CD4-positive, alpha-beta T cell (primary cell): Measurements from ENCODE around the gene SART3. TPM values are rescaled to one million over a fixed set of nuclear protein-coding genes. Genes with fewer than 3 reads are reported as not detected.

Experiments
- ATAC-seq: fragments of 200-7000 bp; cut with Tn5 transposase; one replicate; pipeline ENCODE4 v1.10.0; 2022; ENCODE audit warnings: mild to moderate bottlenecking; ENCODE audit not compliant: poor library complexity
- CTCF ChIA-PET: fragments of 350-600 bp; sonication (Branson Sonifier 250); formaldehyde crosslinking; loops from one replicate; lab custom pipeline; 2021; ENCODE audit warnings: antibody characterized with exemption, inconsistent platforms; lab: Charles Lee
- POLR2A ChIA-PET: fragments of 350-600 bp; sonication (Branson Sonifier 250); formaldehyde crosslinking; loops from one replicate; lab custom pipeline; 2021; ENCODE audit warnings: antibody characterized with exemption, inconsistent platforms; lab: Charles Lee
- DNase-seq, 14 experiments: peaks; one replicate each; pipeline ENCODE4 v3.0.0-alpha.2; 2013 to 2020; ENCODE audit warnings: mixed read lengths in 2 of 14
- H3K27ac ChIP-seq, 2 donors: one replicate each; pipeline versions ENCODE4 v1.5.1 to v1.7.0; 2013; ENCODE audit warnings: low read length in 2 of 2, low read depth in 1 of 2, mild to moderate bottlenecking in 1 of 2
- H3K27me3 ChIP-seq, 2 experiments: 1 replicate in 1 of 2; 2 replicates in 1 of 2; pipeline versions ENCODE4 v1.6.1 to v1.7.0; 2013; ENCODE audit warnings: low read length in 2 of 2, control low read depth in 1 of 2, mild to moderate bottlenecking in 1 of 2, moderate library complexity in 1 of 2; ENCODE audit not compliant: insufficient read depth in 2 of 2, control insufficient read depth in 1 of 2
- H3K36me3 ChIP-seq: one replicate; pipeline ENCODE4 v1.6.1; 2013; ENCODE audit warnings: low read length, control low read depth; ENCODE audit not compliant: insufficient read depth
- H3K4me1 ChIP-seq: one replicate; pipeline ENCODE4 v1.6.1; 2013; ENCODE audit warnings: low read length, control low read depth; ENCODE audit not compliant: insufficient read depth
- H3K4me3 ChIP-seq: one replicate; pipeline ENCODE4 v1.5.1; 2013; ENCODE audit warnings: mild to moderate bottlenecking, low read length, moderate library complexity
- H3K9me3 ChIP-seq, 2 experiments: 1 replicate in 1 of 2; 2 replicates in 1 of 2; pipeline versions ENCODE4 v1.6.1 to v1.7.0; 2013; ENCODE audit warnings: low read length in 2 of 2, mild to moderate bottlenecking in 2 of 2, control low read depth in 1 of 2, moderate library complexity in 1 of 2; ENCODE audit not compliant: control insufficient read depth in 1 of 2, insufficient read depth in 1 of 2
- H3K27ac Mint-ChIP-seq: one replicate; pipeline ENCODE4 v1.8.0; 2020; ENCODE audit warnings: mixed read lengths
- H3K27me3 Mint-ChIP-seq: one replicate; pipeline ENCODE4 v1.8.0; 2021; ENCODE audit warnings: mixed read lengths
- H3K36me3 Mint-ChIP-seq: one replicate; pipeline ENCODE4 v1.8.0; 2021; ENCODE audit warnings: low read depth, mixed read lengths
- H3K4me1 Mint-ChIP-seq: one replicate; pipeline ENCODE4 v1.8.0; 2021; ENCODE audit warnings: low read depth, mixed read lengths
- H3K4me3 Mint-ChIP-seq: one replicate; pipeline ENCODE4 v1.8.0; 2020; ENCODE audit warnings: mild to moderate bottlenecking, mixed read lengths
- H3K9me3 Mint-ChIP-seq: one replicate; pipeline ENCODE4 v1.8.0; 2020; ENCODE audit warnings: mixed read lengths
- CTCF ChIP-seq: fragments of 200-600 bp; IDR thresholded peaks from one replicate; pipeline ENCODE4 v1.8.0; 2022; ENCODE audit warnings: antibody characterized with exemption, mild to moderate bottlenecking
- intact Hi-C, 2 experiments: fragments of 100-400 bp; cut with DNase I in 1 of 2; cut with micrococcal nuclease in 1 of 2; formaldehyde crosslinking; loops; one replicate each; pipeline versions ENCODE4 v1.15.1 to v1.9.0; 2023 to 2025; cut with DNase I, micrococcal nuclease
- total RNA-seq, 174 experiments: library from RNA in 2 of 174; stranded (reverse) in 2 of 174; gene quantifications; one replicate each; pipeline ENCODE4 v1.2.3 and lab custom pipeline; 2021 to 2026

SART3 gene
- total RNA-seq, 2 experiments from 2014 or later = 95.1 to 104 TPM

GRCh38 chr12:108568338-108569154, 7.6 kb upstream of the SART3 start:
- TF ChIP-seq CTCF = no peak
- H3K36me3 ChIP-seq = peaks cover 52% of the 10 kb centered on the region
- H3K4me1 Mint-ChIP-seq = peaks cover 86% of the 10 kb centered on the region
- H3K4me1 ChIP-seq = peaks cover 61% of the 10 kb centered on the region
- POLR2A ChIA-PET = interaction anchor here (0.8 to 4.3 kb wide), 12 partner anchors 8 to 289 kb away, joined by 3 to 43 read pairs (median 4); partner anchors contain the start of genes SART3, SELPLG and SSH1
- H3K9me3 Mint-ChIP-seq = no peaks in the 10 kb centered on the region
- H3K27me3 Mint-ChIP-seq = no peaks in the 10 kb centered on the region
- H3K27ac Mint-ChIP-seq = peak overlapping the region; percentile 90
- intact Hi-C loops = loop anchor here (1.0 to 5.0 kb wide), 3 partner anchors 47 to 384 kb away; no protein-coding TSS in a partner anchor
- DNase-seq (peak; percentile 47 to 87 (median 64)), ATAC-seq (peak; percentile 95)
- no peaks in the 10 kb centered on the region for H3K27me3 ChIP-seq
- peak overlapping the region; percentile 80 for H3K4me3 Mint-ChIP-seq
- H3K27ac ChIP-seq = peak overlapping the region; percentile 51 to 75
- peaks cover 62% of the 10 kb centered on the region for H3K36me3 Mint-ChIP-seq
- no peak overlapping the region for H3K4me3 ChIP-seq
- CTCF ChIA-PET = interaction anchor here (0.9 to 9.8 kb wide), 5 partner anchors 49 to 235 kb away, joined by 3 to 102 read pairs (median 10); partner anchors contain the start of gene SELPLG
- no peaks in the 10 kb centered on the region for H3K9me3 ChIP-seq

- Mint-ChIP-seq H3K4me1 (peaks cover 84% of the 10 kb centered on the region), H3K27me3 (no peaks in the 10 kb centered on the region), H3K4me3 (peak overlapping the region; percentile 80), H3K9me3 (no peaks in the 10 kb centered on the region), H3K36me3 (peaks cover 71% of the 10 kb centered on the region), H3K27ac (peak overlapping the region; percentile 90)
- no peaks in the 10 kb centered on the region for H3K27me3 ChIP-seq
- POLR2A ChIA-PET = interaction anchor here (0.8 to 8.0 kb wide), 12 partner anchors 8 to 289 kb away, joined by 3 to 164 read pairs (median 4); partner anchors contain the start of genes SELPLG and SSH1
- CTCF ChIA-PET = interaction anchor here (0.9 to 9.8 kb wide), 6 partner anchors 50 to 236 kb away, joined by 3 to 102 read pairs (median 10); partner anchors contain the start of gene SELPLG
- intact Hi-C loops = loop anchor here in 1 of 2 experiments (5.0 kb wide), 1 partner anchor 385 kb away; no protein-coding TSS in a partner anchor
- peak overlapping the region; percentile 51 to 75 for H3K27ac ChIP-seq
- no peak for TF ChIP-seq CTCF
- H3K4me1 ChIP-seq = peaks cover 70% of the 10 kb centered on the region
- DNase-seq (no peak), ATAC-seq (no peak)
- H3K4me3 ChIP-seq = no peak overlapping the region
- peaks cover 52% of the 10 kb centered on the region for H3K36me3 ChIP-seq
- H3K9me3 ChIP-seq = no peaks in the 10 kb centered on the region
Measured at GRCh38 chr12:108567406-108568337, 6.7 kb upstream of the SART3 start.

- ATAC-seq (no peak), DNase-seq (no peak)
- Mint-ChIP-seq H3K27ac (peak overlapping the region; percentile 90), H3K4me1 (peaks cover 78% of the 10 kb centered on the region), H3K4me3 (no peak overlapping the region), H3K27me3 (no peaks in the 10 kb centered on the region), H3K9me3 (no peaks in the 10 kb centered on the region), H3K36me3 (peaks cover 82% of the 10 kb centered on the region)
- Histone ChIP-seq H3K4me3 (no peak overlapping the region), H3K9me3 (no peaks in the 10 kb centered on the region), H3K27me3 (no peaks in the 10 kb centered on the region), H3K4me1 (peaks cover 64% of the 10 kb centered on the region), H3K36me3 (peaks cover 52% of the 10 kb centered on the region), H3K27ac (peak overlapping the region in 1 of 2 donors; percentile 24)
- TF ChIP-seq CTCF = no peak
- POLR2A ChIA-PET = interaction anchor here (0.6 to 8.0 kb wide), 3 partner anchors 45 to 66 kb away, joined by 3 to 164 read pairs (median 36); partner anchors contain the start of gene SELPLG
- CTCF ChIA-PET = interaction anchor here (1.7 to 9.8 kb wide), 3 partner anchors 51 to 237 kb away, joined by 3 to 102 read pairs (median 10); no protein-coding TSS in a partner anchor
- intact Hi-C loops = loop anchor here in 1 of 2 experiments (5.0 kb wide), 1 partner anchor 386 kb away; no protein-coding TSS in a partner anchor
Measured at GRCh38 chr12:108566452-108566851, 5.5 kb upstream of the SART3 start.
